Putamen (tissue), 1 donor: ENCODE measurements around the gene ZNF335.
A peak's percentile ranks its signal among the peaks of the same experiment; 100 is the strongest.
"Not testable (repeated sequence)": the region's sequence is repeated elsewhere in the genome, so short reads cannot be mapped to it uniquely, and the experiment has no call there.

Experiments used
- DNase-seq: peaks from one replicate; pipeline ENCODE4 v3.0.0-alpha.2; 2016; ENCODE audit warnings: low spot score

Gene ZNF335

GRCh38 chr20:45933266-45934045 lies 38.5 kb downstream of the ZNF335 start:
- peak; percentile 77 for DNase-seq

GRCh38 chr20:45931680-45932079 lies 40.3 kb downstream of the ZNF335 start:
- DNase-seq: not testable (repeated sequence)

GRCh38 chr20:45927071-45927878 lies 44.7 kb downstream of the ZNF335 start:
- DNase-seq: no peak

- DNase-seq: no peak
Observed at GRCh38 chr20:45926731-45927070, 45.3 kb downstream of the ZNF335 start.

GRCh38 chr20:45925821-45926506 lies 46.0 kb downstream of the ZNF335 start:
- DNase-seq: no peak

- no peak for DNase-seq
Observed at GRCh38 chr20:45924391-45925261, 47.4 kb downstream of the ZNF335 start.

- DNase-seq: no peak
Observed at GRCh38 chr20:45921337-45922189, 50.4 kb downstream of the ZNF335 start.

- DNase-seq: no peak
Observed at GRCh38 chr20:45920462-45921336, 51.3 kb downstream of the ZNF335 start.

- no peak for DNase-seq
Observed at GRCh38 chr20:45919542-45920399, 52.2 kb downstream of the ZNF335 start.

- no peak for DNase-seq
Observed at GRCh38 chr20:45918779-45919537, 53.0 kb downstream of the ZNF335 start.

- DNase-seq: no peak
Observed at GRCh38 chr20:45918182-45918737, 53.7 kb downstream of the ZNF335 start.

GRCh38 chr20:45917790-45918141 lies 54.2 kb downstream of the ZNF335 start:
- DNase-seq: no peak

- no peak for DNase-seq
Observed at GRCh38 chr20:45913116-45913515, 58.9 kb downstream of the ZNF335 start.

- no peak for DNase-seq
Observed at GRCh38 chr20:45912344-45912682, 59.7 kb downstream of the ZNF335 start.

- DNase-seq: peak; percentile 49
Observed at GRCh38 chr20:45911486-45912343, 60.3 kb downstream of the ZNF335 start, which contains the start of gene PLTP. TSS of gene PLTP (minus strand) at chr20:45912155. CDS start at chr20:45911452, 703 bp downstream.

GRCh38 chr20:45910670-45911485 lies 61.1 kb downstream of the ZNF335 start:
- peak; percentile 80 for DNase-seq
